Gastrocnemius medialis (tissue), 4 donors: ENCODE measurements around the gene KDELR1. TPM values are rescaled to one million over a fixed set of nuclear protein-coding genes. Genes with fewer than 3 reads are reported as not detected.

Experiments
- ATAC-seq, 2 donors: fragments of 150-250 bp; one replicate each; pipeline ENCODE4 v1.9.1; 2016
- DNase-seq, 2 donors: peaks; one replicate each; pipeline ENCODE4 v3.0.0-alpha.2; 2019
- H3K27ac ChIP-seq, 4 donors: fragments of 200-600 bp; sonication (generic); 1 replicate in 1 of 4; 2 replicates in 3 of 4; pipeline ENCODE4 v1.5.1; 2016 to 2018; ENCODE audit warnings: mild to moderate bottlenecking in 2 of 4, moderate library complexity in 1 of 4
- H3K27me3 ChIP-seq, 3 donors: fragments of 200-600 bp; sonication (generic) in 2 of 3; 1 replicate in 1 of 3; 2 replicates in 2 of 3; pipeline versions ENCODE4 v1.5.1 to v1.6.0; 2016 to 2019; ENCODE audit warnings: mild to moderate bottlenecking in 1 of 3, moderate library complexity in 1 of 3
- H3K36me3 ChIP-seq, 2 donors: fragments of 200-600 bp; sonication (generic) in 1 of 2; one replicate each; pipeline ENCODE4 v1.5.1; 2017 to 2018
- H3K4me1 ChIP-seq, 2 donors: fragments of 200-600 bp; sonication (generic) in 1 of 2; one replicate each; pipeline ENCODE4 v1.5.1; 2016 to 2017; ENCODE audit warnings: mild to moderate bottlenecking in 2 of 2
- H3K4me3 ChIP-seq, 4 donors: fragments of 200-600 bp; sonication (generic) in 3 of 4; 1 replicate in 1 of 4; 2 replicates in 3 of 4; pipeline ENCODE4 v1.5.1; 2016 to 2019; ENCODE audit warnings: mild to moderate bottlenecking in 2 of 4
- H3K9me3 ChIP-seq, 3 donors: fragments of 200-600 bp; sonication (generic) in 2 of 3; 1 replicate in 1 of 3; 2 replicates in 2 of 3; pipeline ENCODE4 v1.5.1; 2016 to 2019
- CTCF ChIP-seq, 5 experiments: fragments of 450-650 bp in 3 of 5; fragments of 200-600 bp in 2 of 5; sonication (generic) in 2 of 5; IDR thresholded peaks in 4 of 5; conservative IDR thresholded peaks in 1 of 5; 1 replicate in 4 of 5; 2 replicates in 1 of 5; pipeline ENCODE4 v1.5.1; 2016 to 2019; ENCODE audit warnings: antibody characterized with exemption in 5 of 5, mild to moderate bottlenecking in 3 of 5, moderate library complexity in 3 of 5
- POLR2A ChIP-seq, 2 donors: fragments of 450-650 bp; IDR thresholded peaks; one replicate each; pipeline ENCODE4 v1.6.1; 2017; ENCODE audit warnings: antibody characterized with exemption in 2 of 2, mild to moderate bottlenecking in 2 of 2, moderate library complexity in 2 of 2
- in situ Hi-C, 4 donors: fragments of 200-750 bp; cut with MboI; loops; one replicate each; pipeline versions ENCODE4 v1.15.0 to v1.8.0; 2017; ENCODE audit warnings: low sequenced_read_pairs in 4 of 4
- intact Hi-C: fragments of 100-400 bp; cut with DNase I; formaldehyde crosslinking; loops from one replicate; pipeline ENCODE4 v1.15.1; 2023; ENCODE audit warnings: low total_unique reads
- total RNA-seq, 4 donors: library from RNA; depleted of rRNA; stranded (reverse); fragments of >200 nt; gene quantifications; one replicate each; pipeline versions ENCODE4 v1.1.0 to v1.2.3, GENCODE V29; 2016

Gene KDELR1
- total RNA-seq, 4 donors from 2014 or later, result 44.9 to 64.7 (median 54.0) TPM

- TF ChIP-seq CTCF (IDR thresholded peaks at IDR 0.05 in 4 of 5, conservative IDR thresholded peaks at IDR 0.05 in 1 of 5) (no peak), POLR2A (IDR thresholded peaks at IDR 0.05) (no peak)
- H3K36me3 ChIP-seq, result peaks cover 0 to 75% of the 10 kb centered on the region in 2 donors
- no peaks in the 10 kb centered on the region for H3K9me3 ChIP-seq
- no peaks in the 10 kb centered on the region for H3K27me3 ChIP-seq
- in situ Hi-C loops, result no loop called here
- H3K4me3 ChIP-seq, result no peak overlapping the region
- peaks cover 4 to 6% of the 10 kb centered on the region in 2 donors for H3K4me1 ChIP-seq
- H3K27ac ChIP-seq, result no peak overlapping the region
- no peak for DNase-seq
- intact Hi-C loops, result no loop called here
- no peak for ATAC-seq
Measured at GRCh38 chr19:48386981-48387380, 4.4 kb downstream of the KDELR1 start.

- Histone ChIP-seq H3K9me3 (no peaks in the 10 kb centered on the region), H3K27me3 (no peaks in the 10 kb centered on the region), H3K4me3 (no peak overlapping the region), H3K4me1 (peaks cover 4 to 6% of the 10 kb centered on the region in 2 donors), H3K27ac (no peak overlapping the region), H3K36me3 (peaks cover 0 to 76% of the 10 kb centered on the region in 2 donors)
- ATAC-seq, result no peak
- intact Hi-C loops (no loop called here), in situ Hi-C loops (no loop called here)
- TF ChIP-seq POLR2A (IDR thresholded peaks at IDR 0.05) (no peak), CTCF (IDR thresholded peaks at IDR 0.05 in 4 of 5, conservative IDR thresholded peaks at IDR 0.05 in 1 of 5) (no peak)
- no peak for DNase-seq
Measured at GRCh38 chr19:48385461-48386087, 5.8 kb downstream of the KDELR1 start.

DNA sequence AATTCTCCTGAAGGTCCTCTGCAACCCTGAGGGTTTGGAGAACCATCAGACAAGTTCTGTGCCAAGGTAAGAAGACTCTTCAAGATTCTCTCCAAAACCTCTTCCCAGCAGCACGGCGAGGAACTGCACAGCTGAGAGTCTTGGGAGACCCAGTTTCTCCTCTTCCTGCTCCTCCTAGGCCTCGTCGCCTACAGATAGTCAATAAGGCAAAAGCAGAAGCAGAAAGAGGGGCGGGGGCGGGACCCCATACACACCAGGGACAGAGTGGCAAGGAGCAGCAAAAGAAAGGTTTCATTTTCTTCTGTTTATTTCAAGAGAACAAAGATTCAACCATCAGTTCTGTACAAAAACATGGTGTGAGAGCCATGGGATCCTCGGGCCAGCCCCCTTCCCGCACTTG lies 9.1 kb downstream of the KDELR1 start:
- Histone ChIP-seq H3K27ac (no peak overlapping the region), H3K27me3 (no peaks in the 10 kb centered on the region), H3K36me3 (peaks cover 0 to 54% of the 10 kb centered on the region in 2 donors), H3K4me1 (no peaks in the 10 kb centered on the region), H3K4me3 (no peak overlapping the region), H3K9me3 (no peaks in the 10 kb centered on the region)
- ATAC-seq, result no peak
- intact Hi-C loops, result no loop called here
- no peak for TF ChIP-seq POLR2A (IDR thresholded peaks at IDR 0.05)
- TF ChIP-seq CTCF (IDR thresholded peaks at IDR 0.05 in 4 of 5, conservative IDR thresholded peaks at IDR 0.05 in 1 of 5), result no peak
- in situ Hi-C loops, result no loop called here
- no peak for DNase-seq

GRCh38 chr19:48381178-48381950 lies 10.0 kb downstream of the KDELR1 start:
- Histone ChIP-seq H3K4me1 (no peaks in the 10 kb centered on the region), H3K9me3 (no peaks in the 10 kb centered on the region), H3K4me3 (no peak overlapping the region), H3K27ac (no peak overlapping the region), H3K36me3 (peaks cover 0 to 45% of the 10 kb centered on the region in 2 donors), H3K27me3 (no peaks in the 10 kb centered on the region)
- intact Hi-C loops (no loop called here), in situ Hi-C loops (no loop called here)
- TF ChIP-seq POLR2A (IDR thresholded peaks at IDR 0.05) (no peak), CTCF (IDR thresholded peaks at IDR 0.05 in 4 of 5, conservative IDR thresholded peaks at IDR 0.05 in 1 of 5) (no peak)
- ATAC-seq (no peak), DNase-seq (no peak)
